ENCODE measurements around the gene HTR3E.

Gene HTR3E

DNA sequence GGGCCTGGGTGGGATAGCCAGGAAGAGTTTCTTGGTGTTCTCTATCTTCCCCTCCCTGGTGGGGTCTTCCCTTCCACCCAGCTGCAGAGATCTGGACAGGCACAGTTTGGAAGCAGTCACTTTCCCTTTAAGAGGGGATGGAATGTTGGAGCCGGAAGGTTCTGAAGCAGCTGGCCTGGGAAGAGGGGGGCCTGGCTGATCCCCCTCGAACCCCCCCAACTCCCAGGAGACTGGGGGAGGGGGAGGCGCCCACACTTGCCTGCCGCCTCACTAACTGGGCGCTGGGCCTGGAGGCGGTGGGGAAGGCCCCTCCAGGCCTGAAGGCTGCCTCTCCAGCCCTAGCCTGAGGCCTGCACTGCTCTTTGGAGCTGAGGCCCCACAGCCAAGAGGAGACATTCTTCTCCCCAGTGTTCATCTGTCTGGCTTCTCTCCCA is 59.7 kb downstream of the HTR3E start:
- DNase-seq = peak; percentile 80
